NCI-H526 (cell line): Measurements from ENCODE around the gene SPDYE5.

Experiments
- DNase-seq, 2 experiments: peaks; one replicate each; lab custom pipeline; 2025; lab: John Stamatoyannopoulos, UW

Gene SPDYE5

DNA sequence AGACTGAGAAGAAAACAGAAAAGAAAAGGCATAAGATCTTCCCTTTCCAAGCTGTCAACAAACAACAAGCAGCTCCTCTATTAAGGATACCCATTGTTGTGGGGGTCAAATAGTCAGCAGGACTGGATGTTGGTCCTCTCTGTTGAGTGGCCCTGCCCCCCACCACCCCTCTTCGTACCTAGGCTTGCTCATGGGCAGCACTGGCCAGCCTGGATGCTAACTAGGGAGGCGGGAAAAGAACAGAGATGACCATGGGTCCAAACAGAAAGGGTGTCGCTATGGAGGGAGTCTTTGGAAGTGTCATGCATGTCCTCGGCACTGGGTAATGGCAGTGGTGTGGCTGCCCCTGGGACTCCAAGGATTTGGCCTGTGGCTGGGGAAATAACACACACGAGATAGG, 45.6 kb downstream of the SPDYE5 start:
- DNase-seq: no peak

DNA sequence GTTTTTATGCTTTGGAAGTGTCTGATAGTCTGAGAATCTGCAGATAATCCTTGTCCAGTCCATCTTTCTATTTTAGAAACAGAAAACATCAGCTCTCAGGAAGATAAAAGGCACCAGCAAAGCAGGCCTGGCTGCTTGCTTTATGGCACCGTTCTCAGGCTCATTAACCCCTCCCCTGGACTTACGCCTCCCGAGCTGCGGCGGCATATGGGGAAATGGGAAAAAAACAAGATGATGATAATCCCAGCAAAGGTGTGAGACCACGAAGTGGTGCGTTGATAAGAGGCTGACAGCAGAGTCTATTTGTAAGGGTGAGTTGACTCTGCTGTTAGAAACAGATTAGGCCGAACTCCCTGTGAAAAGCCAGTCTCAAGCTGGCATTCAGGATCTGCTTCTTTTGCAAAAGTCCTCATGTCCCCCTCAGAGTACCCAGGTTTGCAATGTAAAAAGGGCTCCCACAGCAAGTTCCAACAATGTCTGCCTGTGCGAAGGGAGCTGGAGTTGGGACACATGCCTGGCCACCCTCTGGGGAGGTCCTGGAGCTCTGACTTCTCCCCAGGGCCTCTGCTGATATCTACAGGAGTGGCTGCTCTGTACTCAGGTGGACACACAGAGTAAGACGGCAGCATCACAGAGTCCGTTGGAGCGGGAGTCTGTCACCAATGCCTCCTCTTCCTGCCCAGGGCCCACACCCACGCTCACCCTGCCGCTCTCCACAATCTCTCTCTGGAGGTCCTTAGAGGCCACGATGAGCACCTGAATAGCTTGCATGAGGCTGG, 54.3 kb downstream of the SPDYE5 start:
- no peak for DNase-seq
